Activated CD8-positive, alpha-beta memory T cell treated with anti-CD3 and anti-CD28 coated beads, Interleukin-2, amount 50 U/mL, for 24 hours (primary cell): Measurements from ENCODE around the gene NFAM1.

ENCODE experiments used
- DNase-seq: peaks from one replicate; pipeline ENCODE4 v3.0.0-alpha.2; 2020; ENCODE audit errors: extremely low read depth

Gene NFAM1

DNA sequence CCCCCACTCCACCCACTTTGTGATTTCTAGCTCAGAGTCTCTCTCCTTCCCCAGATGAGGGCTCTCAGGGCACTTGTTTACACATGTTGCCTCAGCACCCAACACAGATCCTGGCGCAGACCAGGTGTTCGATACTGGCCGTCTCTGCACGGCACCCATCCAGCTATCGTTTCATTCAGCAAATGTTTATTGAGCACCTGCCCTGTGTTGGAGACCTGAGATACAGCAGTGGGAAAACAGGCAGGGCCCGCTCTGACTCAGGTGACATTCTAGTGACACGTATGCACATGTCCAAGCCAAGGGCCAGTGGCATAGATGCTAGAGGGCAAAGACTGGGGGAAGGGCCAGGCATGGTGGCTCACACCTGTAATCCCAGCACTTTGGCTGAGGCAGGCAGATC, 71.9 kb downstream of the NFAM1 start:
- no peak for DNase-seq

DNA sequence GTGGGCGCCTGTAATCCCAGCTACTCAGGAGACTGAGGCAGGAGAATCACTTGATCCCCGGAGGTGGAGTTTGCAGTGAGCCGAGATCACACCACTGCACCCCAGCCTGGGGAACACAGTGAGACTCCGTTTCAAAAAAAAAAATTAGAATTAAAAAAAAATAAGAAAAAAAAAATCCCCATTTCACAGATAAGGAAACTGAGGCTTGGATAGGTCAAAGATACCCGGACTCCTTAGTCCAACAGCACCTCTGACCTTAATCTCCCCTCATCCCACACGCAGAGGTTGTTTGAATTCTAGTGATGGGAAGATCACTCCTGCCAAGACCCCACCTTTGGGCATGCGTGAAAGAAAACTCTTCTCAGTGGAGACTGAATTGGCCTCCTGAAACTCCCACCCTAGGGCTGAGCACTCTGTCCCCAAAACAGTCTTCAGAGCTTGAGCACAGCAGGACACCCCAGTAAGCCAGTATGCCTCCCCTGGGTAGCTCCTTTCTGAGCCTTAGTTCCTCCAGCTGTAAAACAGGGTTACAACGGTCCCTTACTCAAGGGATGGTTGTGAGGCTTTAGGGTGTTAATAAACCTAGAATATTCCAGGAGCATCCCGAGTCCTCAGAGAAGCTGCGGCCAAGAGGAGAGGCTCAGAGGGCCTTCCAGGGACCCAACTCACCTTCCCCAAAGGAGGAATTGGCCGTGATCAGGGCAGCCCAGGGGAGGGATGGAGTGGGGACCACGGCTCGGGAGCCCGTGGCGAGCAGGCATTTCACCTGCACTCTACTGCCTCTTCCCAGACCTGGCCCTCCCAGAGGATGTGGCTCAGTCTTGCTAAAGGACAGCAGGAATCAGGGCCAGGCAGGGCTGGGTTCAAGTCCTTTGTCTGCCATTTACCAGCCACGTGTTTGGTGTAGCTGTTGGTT, 73.3 kb downstream of the NFAM1 start:
- DNase-seq: no peak

DNA sequence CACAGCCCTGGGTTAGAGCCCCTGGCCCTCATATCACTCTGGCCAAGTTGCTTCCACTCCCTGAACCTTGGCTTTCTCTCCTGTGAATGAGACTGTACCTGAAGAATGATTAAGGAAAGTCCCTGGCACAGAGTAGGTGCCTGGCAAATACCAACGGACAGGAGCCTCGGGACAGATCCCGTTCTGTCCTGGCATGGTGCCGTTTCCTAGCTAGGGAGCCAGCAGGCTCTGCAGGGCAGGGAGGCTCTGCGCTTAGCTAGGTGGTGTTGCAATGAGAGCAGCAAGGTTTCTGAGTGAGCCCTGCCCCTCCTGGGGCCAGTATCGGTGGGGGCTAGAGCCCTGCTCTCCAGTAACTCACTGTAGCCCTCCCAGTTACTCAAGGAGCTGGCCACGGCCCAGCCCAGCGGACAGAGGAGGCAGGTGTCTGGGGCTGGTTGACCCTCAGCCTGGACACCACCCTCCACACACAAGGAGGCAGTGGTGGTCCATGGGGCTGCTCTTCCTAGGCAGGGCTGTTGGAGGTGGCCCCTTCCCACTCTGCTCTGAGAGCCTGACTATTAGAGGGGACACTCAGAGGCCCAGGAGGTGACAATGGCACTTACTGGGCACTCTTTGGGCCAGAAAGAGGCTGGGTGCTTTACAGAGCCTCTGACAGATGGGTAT, 74.4 kb downstream of the NFAM1 start:
- DNase-seq: no peak

DNA sequence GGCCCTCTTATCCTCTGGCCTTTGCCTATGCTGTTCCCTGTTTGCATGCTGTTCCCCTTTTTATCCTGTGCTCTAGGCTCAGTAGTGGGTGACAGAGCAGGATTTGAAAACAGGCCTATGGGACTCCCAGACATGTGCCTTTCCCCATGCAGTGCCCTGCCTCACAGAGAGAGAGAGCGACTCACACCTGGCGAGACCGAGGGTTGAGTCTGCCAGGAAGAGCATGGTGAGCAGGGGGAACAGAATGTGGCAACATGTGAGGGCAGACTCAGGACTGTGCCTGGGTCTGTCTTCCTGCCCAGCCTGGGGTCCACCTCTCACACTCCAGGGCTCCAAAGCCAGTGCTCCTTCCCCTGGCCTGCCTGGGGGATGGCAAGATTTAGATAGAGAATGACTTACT, 75.0 kb downstream of the NFAM1 start:
- no peak for DNase-seq

DNA sequence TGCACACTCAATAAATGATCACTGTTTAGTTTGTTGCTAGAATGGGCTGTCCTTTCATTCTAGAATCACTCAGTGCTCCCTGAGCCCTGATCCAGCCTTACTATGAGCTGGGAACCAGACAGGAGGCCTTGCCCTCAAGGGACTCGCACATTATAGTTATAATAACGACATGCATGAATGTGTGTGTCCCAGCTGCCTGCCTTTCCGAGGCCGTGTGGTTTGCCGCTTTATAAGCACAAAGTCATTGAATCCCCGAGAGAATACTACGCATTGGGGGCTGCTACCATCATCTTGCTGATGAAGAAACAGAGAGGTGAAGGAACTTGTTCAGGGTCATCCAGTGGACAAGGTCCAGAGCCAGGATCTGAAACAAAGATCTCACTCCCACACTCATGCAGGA, 75.7 kb downstream of the NFAM1 start:
- no peak for DNase-seq

DNA sequence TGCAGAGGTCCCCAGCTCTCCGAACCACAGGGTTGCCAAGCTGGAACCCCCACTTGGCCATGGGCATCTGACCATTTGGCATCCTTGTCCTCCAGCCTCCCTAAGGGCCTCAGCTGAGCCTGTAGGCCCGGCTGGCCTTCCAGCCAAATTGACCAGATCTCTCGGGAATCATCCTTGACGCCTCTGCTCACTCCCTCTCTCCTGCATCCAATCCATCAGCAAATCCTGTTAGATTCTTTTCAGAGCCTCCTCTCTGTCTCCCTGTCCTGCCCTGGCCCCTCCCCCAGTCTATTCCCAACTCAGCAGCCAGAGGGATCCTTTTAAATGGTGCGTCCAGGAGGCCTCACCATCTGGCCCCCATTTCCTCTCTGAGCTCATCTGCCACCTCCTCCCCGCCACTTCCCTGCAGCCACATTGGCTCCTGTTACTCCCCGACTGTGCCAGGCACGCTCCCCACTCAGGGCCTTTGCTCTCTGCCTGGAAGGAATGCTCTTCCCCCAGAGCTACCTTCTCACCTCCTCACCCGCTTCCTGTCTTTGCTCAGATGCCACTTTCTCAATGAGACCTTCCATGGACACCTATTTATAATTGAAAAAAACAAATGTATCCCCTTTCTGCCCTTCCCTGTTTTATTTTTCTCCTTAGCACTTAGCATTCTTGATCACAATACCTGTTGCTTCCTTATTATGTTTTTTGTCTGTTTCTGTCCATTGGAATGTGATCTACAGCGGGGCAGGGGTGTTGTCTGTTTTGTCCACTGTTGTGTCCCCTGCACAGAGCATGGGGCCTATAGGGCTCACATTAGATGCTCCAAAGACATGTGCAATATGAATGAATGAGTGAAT, 78.1 kb downstream of the NFAM1 start:
- no peak for DNase-seq

DNA sequence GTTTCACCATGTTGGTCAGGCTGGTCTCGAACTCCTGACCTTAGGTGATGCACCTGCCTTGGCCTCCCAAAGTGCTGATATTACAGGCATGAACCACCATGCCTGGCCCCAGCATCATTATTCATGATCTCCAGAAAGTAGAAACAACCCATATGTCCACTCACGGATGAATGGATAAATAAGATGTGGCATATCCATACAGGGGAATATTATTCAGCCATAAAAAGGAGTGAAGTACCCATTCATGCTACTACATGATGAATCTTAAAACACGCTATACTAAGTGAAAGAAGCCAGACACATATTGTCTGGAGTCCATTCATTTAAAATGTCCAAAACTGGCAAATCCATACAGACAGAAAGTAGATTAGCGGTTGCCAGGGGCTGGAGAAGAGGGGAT, 81.8 kb downstream of the NFAM1 start:
- no peak for DNase-seq

DNA sequence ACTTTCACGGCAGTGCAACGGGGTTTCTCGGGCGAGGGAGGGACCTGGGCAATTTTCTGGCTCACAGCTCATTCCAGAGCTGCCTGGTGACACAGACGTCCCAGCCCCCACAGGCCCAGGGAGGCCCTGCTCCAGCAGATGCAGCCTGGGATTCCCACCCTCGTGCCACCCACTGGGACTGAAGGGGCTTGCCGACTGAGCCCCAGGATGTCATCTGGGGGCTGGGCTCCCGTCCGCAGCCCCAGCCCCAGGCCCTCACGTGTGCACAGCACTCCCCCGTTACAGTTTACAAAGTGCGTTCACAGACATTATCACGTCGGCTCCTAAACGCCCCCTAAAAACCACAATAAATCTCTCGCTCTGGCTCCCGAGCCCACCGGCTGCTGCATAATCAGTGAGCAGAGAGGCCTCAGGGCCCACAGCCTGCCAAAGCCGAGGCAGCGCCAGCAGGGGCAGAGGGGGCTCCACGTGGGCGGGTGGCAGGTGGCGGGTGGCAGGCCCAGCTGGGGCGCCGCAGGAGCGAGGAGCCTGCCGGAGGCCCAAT, 84.8 kb downstream of the NFAM1 start:
- DNase-seq: no peak

DNA sequence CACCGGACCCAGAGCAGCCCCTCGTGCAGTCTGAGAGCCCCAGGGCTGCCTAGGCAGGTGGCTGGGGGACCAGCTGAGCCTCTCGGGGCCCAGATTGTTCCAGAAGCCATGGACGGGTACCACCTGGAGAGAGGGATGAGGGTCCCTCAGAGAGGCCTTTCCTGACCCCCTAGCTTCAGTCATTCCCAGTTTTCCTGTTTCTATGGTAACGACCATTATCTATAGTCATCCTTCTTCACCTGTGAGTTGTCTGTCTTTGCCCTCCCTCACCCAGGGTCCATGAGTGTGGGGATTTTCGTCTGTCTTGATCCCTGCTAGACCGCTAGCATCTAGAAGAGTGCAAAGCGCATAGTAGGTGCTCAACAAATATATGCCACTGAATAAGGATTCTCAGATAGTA, 85.5 kb downstream of the NFAM1 start:
- DNase-seq: no peak

DNA sequence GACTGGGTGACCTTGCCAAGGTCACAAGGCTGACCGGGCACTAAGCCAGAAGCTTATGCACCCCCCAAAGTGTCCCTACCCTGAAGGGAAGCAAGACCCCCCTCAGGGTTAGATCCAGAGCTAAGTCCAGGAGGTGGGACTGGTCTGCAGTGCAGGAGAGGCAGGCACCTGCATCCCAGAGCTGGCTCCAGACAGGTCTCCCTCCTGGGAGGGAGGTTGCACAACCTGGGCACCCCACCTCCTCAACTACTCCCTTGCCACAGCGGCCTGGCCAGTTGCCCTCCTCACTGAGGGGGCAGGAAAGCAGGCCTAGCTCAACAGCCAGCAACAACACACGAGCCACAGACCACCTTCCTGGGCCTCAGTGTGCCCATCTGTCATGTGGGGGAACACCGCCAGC, 86.7 kb downstream of the NFAM1 start:
- DNase-seq: no peak

DNA sequence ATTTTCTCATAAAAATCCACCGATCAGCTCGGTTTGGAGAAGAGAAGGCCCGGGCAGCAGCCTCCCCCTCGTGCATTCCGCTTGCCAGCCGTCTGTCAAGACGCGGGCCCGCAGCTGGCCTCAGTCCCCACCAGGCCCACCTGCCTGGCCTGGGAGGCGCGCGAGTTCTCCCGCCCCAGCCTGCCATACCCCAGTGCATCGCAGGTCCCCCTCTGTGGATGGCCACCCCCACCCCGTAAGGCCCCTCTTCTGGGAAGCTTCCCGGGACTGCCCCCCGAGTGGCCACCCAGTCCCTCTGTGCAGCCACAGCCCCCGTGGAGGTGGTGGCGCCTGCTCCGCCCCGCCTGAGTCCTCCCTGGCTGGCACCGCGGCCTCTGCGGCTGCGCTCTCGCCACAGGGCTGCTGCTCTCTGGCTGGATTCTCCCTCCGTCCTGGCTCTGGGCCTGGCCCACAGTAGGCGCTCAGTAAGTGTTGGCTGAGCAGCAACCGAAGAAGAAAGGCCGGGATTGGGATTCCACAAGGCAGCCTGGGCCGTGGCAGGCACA, 87.8 kb downstream of the NFAM1 start:
- DNase-seq: no peak

DNA sequence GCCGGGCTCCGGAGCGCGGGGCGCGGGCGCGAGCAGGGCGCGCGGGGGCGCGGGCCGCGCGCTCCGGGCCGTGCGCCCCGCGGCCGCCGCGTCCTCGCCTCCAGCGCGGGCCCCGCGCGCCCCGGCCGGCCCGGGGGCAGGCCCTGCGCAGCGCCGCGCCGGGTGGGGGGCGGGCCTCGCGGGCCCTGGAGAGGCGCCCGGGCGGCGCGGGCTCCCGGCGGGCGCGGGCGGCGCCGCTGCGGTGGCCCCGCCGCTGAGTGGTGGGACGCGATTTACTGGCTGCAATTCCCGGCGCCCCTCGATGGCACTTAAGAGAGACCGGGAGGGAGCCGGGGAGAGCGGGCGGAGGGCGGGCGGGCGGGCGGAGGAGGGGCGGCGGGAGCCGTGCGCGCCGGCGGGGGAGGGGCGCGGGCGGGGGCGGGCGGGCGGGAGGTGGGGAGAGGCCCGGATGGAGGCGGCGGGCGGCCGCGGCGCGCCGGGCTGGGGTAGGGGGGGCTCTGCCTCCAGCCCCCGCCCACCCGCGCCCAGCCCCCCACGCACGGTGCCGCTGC, 88.6 kb downstream of the NFAM1 start:
- no peak for DNase-seq

DNA sequence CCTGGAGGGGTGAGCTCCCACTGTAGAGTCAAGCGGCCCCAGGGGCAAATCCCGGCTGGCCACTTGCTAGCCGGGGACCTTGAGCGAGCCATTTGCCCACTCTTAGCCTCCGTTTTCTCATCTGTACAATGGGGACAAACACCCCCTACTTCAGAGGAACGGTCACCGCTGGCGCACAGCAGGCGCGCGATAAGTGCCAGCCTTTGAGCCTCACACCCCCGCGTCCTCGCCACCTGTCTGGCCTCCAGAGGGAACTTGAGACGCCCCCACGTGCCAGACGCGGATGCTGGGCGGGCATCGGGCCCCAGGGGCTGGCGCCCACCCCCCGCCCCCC, 89.1 kb downstream of the NFAM1 start:
- no peak for DNase-seq

DNA sequence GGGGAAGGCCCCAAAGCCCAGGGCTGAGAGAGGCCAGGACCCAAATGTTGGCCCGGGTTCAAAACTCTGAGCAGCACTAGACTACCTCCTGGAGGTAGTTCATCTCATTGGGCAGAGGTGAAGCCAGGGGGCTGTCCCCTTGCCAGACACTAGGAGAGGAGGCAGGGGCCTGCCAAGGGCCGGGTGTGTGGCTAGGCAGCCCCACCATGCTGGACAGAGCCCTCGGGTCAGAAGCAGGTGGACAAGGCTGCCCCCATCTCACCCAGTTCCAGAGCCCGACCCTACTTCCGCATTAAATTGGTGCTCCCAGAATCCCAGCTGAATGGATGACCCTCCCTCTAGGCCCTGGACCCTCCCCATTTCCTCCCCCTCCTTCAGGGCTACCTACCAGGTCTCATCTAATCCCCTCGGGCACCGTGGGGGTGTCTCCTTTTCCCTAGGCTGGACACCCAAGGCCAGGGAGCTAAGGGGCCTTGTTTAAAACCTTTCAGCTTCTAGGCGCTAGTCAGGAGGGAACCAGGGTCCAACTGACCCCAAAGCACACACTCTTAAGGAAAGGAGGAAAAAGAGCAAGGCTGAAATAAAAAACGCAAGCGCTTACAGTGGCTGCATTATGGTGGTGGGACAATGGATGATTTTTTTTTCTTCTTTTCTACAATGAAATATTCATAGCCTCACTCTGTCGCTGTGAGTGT, 89.6 kb downstream of the NFAM1 start:
- no peak for DNase-seq

DNA sequence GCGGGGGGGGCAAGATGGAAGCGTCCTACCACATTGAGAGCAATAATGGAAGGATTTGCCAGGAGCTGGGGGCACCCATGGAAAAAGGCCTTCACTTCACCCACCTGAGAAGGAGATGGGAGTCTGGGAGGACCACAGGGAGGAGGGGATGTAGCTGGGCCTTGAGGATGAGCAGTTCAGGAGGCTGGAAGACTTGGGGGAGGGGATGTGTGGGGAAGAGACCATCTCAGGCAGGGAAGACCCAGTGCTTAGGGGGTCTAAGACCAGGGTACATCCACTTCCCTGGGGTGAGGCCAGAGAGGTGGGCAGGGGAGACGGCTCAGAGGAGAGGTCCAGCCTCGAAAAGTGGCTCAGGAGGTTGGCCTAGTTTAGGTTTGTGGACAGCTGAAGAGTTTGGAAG, 90.4 kb downstream of the NFAM1 start:
- DNase-seq: no peak

DNA sequence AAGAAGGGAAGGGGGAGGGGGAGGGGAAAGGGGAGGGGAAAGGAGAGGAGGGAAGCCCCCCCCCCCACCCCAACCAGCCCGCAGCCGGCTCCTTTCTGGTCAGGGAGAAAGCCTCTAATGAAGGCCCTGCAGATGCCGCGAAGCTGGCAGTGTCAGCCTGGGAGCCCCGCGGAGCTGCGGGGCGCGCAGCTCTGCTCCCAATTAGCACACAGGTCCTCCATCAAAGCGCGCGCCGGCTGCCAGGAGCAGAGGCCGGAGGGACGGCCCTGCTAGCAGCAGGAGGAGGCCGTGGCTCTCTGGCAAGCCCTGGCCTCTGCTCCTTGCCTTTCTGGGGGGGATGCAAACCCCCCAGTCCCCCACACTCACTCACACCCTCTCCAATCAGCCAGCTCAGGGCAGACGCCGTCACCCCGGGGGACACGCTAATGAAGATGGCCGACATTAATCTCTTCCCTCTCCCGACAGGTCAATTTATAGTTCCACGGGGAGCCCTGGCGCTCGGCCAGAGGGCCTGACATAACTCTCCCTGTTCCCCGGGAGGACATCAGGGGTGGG, 91.3 kb downstream of the NFAM1 start:
- DNase-seq: no peak

DNA sequence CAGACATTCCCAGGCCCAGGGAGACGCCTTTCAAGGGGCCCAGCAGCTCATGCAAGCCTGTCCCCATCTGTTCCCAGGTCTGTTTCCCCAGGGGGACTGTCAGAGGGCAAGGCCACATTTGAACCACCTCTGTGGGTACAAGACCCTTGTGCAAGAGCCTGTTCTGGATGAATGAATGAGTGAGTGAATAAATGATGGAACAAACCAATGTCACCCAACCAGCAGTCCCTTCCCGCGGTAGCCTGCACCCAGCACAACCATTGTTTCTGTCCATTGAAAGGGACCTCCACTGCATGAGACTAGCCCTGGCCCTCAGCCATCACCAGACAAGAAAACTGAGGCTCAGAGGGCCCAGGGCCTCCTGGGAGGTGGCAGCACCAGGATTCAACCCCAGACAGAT, 92.1 kb downstream of the NFAM1 start:
- no peak for DNase-seq

DNA sequence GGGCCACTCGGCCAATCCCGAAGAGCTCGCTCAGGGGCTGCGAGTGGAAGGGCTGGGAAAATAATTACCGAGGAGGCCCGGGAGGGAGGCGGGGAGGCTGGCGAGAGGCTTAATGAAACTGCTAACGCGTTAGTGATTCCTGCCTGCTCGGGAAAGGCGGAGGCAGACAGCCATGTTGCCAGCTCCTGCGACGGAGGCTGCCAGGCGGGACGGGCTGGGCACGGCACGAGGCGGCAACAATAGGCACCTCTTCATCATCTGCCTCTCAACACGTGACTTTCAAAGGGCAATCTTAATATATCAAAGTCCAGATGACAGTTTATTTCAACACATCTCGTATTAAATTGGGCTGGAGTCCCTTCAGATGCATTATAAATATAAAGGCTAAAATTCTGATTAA, 93.7 kb downstream of the NFAM1 start:
- no peak for DNase-seq

DNA sequence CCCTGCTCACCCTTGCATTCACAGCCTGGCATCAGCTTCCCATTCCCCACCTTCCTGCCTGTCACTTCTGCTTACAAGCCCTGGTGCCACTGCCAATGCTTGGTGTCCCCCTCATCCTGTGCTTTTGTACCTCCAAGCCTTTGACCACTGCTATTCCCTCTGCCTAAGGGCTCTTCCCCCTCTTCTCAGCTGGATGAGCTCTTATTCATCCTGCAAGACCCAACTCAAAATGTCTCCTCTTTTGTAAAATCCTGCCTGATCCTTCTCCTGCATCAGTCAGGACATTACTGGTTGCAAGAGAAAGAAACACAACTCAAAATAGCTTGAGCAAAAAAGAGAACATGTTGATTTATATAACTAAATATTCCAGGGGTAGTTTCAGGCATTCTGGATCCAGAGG, 94.8 kb downstream of the NFAM1 start:
- DNase-seq: no peak

DNA sequence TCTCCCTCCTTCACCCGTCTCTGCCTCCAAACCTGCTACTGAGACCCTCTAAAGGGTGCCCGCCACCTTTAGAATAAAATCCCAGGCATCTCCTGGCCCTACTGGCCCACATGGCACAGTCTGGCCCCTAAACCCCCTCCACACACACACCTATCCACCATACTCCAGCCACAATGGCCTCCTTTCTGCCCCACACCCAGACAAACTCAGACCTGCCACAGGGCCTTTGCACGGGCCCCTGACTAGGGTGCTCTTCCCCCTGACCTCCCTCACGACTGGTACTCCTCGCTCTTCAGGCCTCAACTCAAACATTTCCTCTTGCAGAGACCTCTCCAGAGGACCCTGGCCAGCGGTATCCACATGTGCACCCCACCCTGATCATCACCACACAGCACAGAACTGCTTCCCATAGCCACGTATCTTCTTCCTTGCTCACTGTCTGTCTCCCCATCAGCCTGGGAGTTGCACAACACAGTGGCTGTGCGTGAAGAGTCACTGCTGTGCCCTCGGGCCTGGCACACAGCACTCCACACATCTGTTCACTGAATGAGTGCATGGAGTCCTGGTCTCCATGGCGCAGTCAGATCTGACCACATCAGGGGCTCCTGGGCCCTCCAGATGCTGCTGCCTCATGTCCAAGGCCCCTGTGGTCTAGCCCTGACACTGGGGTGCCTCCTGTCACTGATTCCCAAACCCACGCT, 95.5 kb downstream of the NFAM1 start:
- DNase-seq: no peak
